Measurements from ENCODE around the gene PRSS23. TPM values are rescaled to one million over a fixed set of nuclear protein-coding genes. Genes with fewer than 3 reads are reported as not detected.
"Not testable (repeated sequence)": the region's sequence is repeated elsewhere in the genome, so short reads cannot be mapped to it uniquely, and the experiment has no call there.

Gene PRSS23
- total RNA-seq, 1 experiment from 2014 or later: 3.8 TPM

- intact Hi-C loops (cut with micrococcal nuclease): no loop called here
- DNase-seq (ENCODE audit: low read depth, low spot score) (no peak), ATAC-seq (no peak)
- CTCF ChIA-PET: no interaction called here
- no TSS peak for BruUV-seq (replicated peaks)
- Histone ChIP-seq H3K9me2 (ENCODE audit: insufficient read depth) (no peaks in the 10 kb centered on the region), H3K4me2 (ENCODE audit: low read length) (no peak overlapping the region), H3K36me3 (ENCODE audit: control insufficient read depth in 1 of 2, insufficient read depth in 2 of 2, low read length in 2 of 2) (no peaks in the 10 kb centered on the region), H3K79me2 (ENCODE audit: insufficient read depth, low read length) (no peaks in the 10 kb centered on the region), H3K4me1 (ENCODE audit: control insufficient read depth in 1 of 2, insufficient read depth in 2 of 2, low read length in 2 of 2) (no peaks in the 10 kb centered on the region), H3K27ac (ENCODE audit: low read depth, low read length) (no peak overlapping the region), H3K9ac (ENCODE audit: low read length) (no peak overlapping the region), H4K20me1 (ENCODE audit: insufficient read depth) (no peaks in the 10 kb centered on the region), H3K27me3 (ENCODE audit: insufficient read depth, low read length) (no peaks in the 10 kb centered on the region), H3K4me3 (replicated peaks in 1 of 2; ENCODE audit: low read depth in 1 of 2, low read length in 2 of 2) (no peak overlapping the region), H2AFZ (ENCODE audit: low read depth, low read length, poor library complexity, severe bottlenecking) (no peak overlapping the region), H3K9me3 (ENCODE audit: control insufficient read depth in 1 of 2, insufficient read depth in 1 of 2, low read depth in 1 of 2, low read length in 2 of 2) (no peaks in the 10 kb centered on the region)
- RAD21 ChIA-PET (ENCODE audit: low non-redundant PET in 1 of 2, low total read pairs in 2 of 2, uncharacterized antibody in 2 of 2, unreplicated experiment in 2 of 2): no interaction called here
- POLR2A ChIA-PET: no interaction called here
- no peak for TF ChIP-seq ELF1 (IDR thresholded peaks at IDR 0.05; ENCODE audit: borderline replicate concordance, low read depth)
- no peak for TF ChIP-seq TCF7L2 (IDR thresholded peaks at IDR 0.05; ENCODE audit: borderline replicate concordance, extremely low read depth, insufficient read depth, insufficient read length)
- no peak for TF ChIP-seq CTCF (IDR thresholded peaks at IDR 0.05 in 2 of 3, conservative IDR thresholded peaks at IDR 0.05 in 1 of 3; ENCODE audit: borderline replicate concordance in 1 of 3, insufficient read depth in 1 of 3, low read depth in 2 of 3, low read length in 2 of 3)
- no peak for TF ChIP-seq POLR2AphosphoS5 (IDR thresholded peaks at IDR 0.05; ENCODE audit: low read depth, low read length)
- TF ChIP-seq ZFX (IDR thresholded peaks at IDR 0.05): no peak
- no peak for TF ChIP-seq SRF (IDR thresholded peaks at IDR 0.05; ENCODE audit: low read depth)
- no peak for TF ChIP-seq ATF3 (IDR thresholded peaks at IDR 0.05)
- TF ChIP-seq EGR1 (IDR thresholded peaks at IDR 0.05; ENCODE audit: low read depth): no peak
- TF ChIP-seq CBX3 (IDR thresholded peaks at IDR 0.05; ENCODE audit: low read depth): no peak
These were observed 31.1 kb upstream of the PRSS23 start for GRCh38 chr11:86769219-86769618.

- CTCF ChIA-PET; H3K27me3 ChIP-seq (ENCODE audit: insufficient read depth, low read length); H2AFZ ChIP-seq (ENCODE audit: low read depth, low read length, poor library complexity, severe bottlenecking); DNase-seq (ENCODE audit: low read depth, low spot score); H4K20me1 ChIP-seq (ENCODE audit: insufficient read depth); POLR2A ChIA-PET; H3K79me2 ChIP-seq (ENCODE audit: insufficient read depth, low read length); intact Hi-C loops (cut with micrococcal nuclease); H3K9me3 ChIP-seq (ENCODE audit: control insufficient read depth in 1 of 2, insufficient read depth in 1 of 2, low read depth in 1 of 2, low read length in 2 of 2); H3K4me1 ChIP-seq (ENCODE audit: control insufficient read depth in 1 of 2, insufficient read depth in 2 of 2, low read length in 2 of 2); ATAC-seq; BruUV-seq (replicated peaks); H3K9ac ChIP-seq (ENCODE audit: low read length); H3K9me2 ChIP-seq (ENCODE audit: insufficient read depth); RAD21 ChIA-PET (ENCODE audit: low non-redundant PET in 1 of 2, low total read pairs in 2 of 2, uncharacterized antibody in 2 of 2, unreplicated experiment in 2 of 2); H3K36me3 ChIP-seq (ENCODE audit: control insufficient read depth in 1 of 2, insufficient read depth in 2 of 2, low read length in 2 of 2); H3K4me3 ChIP-seq (replicated peaks in 1 of 2; ENCODE audit: low read depth in 1 of 2, low read length in 2 of 2); H3K27ac ChIP-seq (ENCODE audit: low read depth, low read length); H3K4me2 ChIP-seq (ENCODE audit: low read length): not testable (repeated sequence)
These were observed 29.8 kb upstream of the PRSS23 start for GRCh38 chr11:86770473-86771027.
